DLD1 (cell line): ENCODE data around the gene VSTM2L.

Source experiments
- in situ Hi-C: cut with HindIII; loops from 2 replicates; pipeline ENCODE4 v1.10.0; 2017; ENCODE audit warnings: low sequenced_read_pairs

VSTM2L gene

GRCh38 chr20:37877832-37878772 lies 24.8 kb upstream of the VSTM2L start:
- in situ Hi-C loops = loop anchor here (5.0 kb wide), 1 partner anchor 36 kb away; no protein-coding TSS in a partner anchor

GRCh38 chr20:37878835-37879599 lies 23.9 kb upstream of the VSTM2L start:
- in situ Hi-C loops = loop anchor here (5.0 kb wide), 1 partner anchor 37 kb away; no protein-coding TSS in a partner anchor

GRCh38 chr20:37879843-37880242 lies 23.1 kb upstream of the VSTM2L start:
- in situ Hi-C loops = loop anchor here (5.0 kb wide), 1 partner anchor 38 kb away; no protein-coding TSS in a partner anchor

GRCh38 chr20:37880726-37881591 lies 22.0 kb upstream of the VSTM2L start:
- in situ Hi-C loops = no loop called here

GRCh38 chr20:37881601-37882343 lies 21.2 kb upstream of the VSTM2L start:
- in situ Hi-C loops = no loop called here

- in situ Hi-C loops = no loop called here
These were observed 19.8 kb upstream of the VSTM2L start for GRCh38 chr20:37882961-37883712.

- in situ Hi-C loops = no loop called here
These were observed 17.9 kb upstream of the VSTM2L start for GRCh38 chr20:37885042-37885441.

- in situ Hi-C loops = no loop called here
These were observed 17.1 kb upstream of the VSTM2L start for GRCh38 chr20:37885593-37886503.

GRCh38 chr20:37886851-37887297 lies 16.1 kb upstream of the VSTM2L start:
- in situ Hi-C loops = no loop called here

GRCh38 chr20:37888641-37889040 lies 14.3 kb upstream of the VSTM2L start:
- in situ Hi-C loops = no loop called here

- in situ Hi-C loops = no loop called here
These were observed 12.8 kb upstream of the VSTM2L start for GRCh38 chr20:37890108-37890507.

- in situ Hi-C loops = no loop called here
These were observed 12.3 kb upstream of the VSTM2L start for GRCh38 chr20:37890643-37891042.

- in situ Hi-C loops = no loop called here
These were observed 10.9 kb upstream of the VSTM2L start for GRCh38 chr20:37892001-37892400.

- in situ Hi-C loops = no loop called here
These were observed 9.2 kb upstream of the VSTM2L start for GRCh38 chr20:37893566-37894241.

- in situ Hi-C loops = no loop called here
These were observed 8.5 kb upstream of the VSTM2L start for GRCh38 chr20:37894454-37894853.

GRCh38 chr20:37895166-37895565 lies 7.8 kb upstream of the VSTM2L start:
- in situ Hi-C loops = no loop called here

GRCh38 chr20:37896932-37897548 lies 5.9 kb upstream of the VSTM2L start:
- in situ Hi-C loops = no loop called here
